HG02759 (cell line): ENCODE data around the gene POLR2L.

Experiments used
- ATAC-seq: cut with Tn5 transposase; IDR thresholded peaks from one replicate; pipeline ENCODE4 v1.9.1; 2021; ENCODE audit warnings: mild to moderate bottlenecking, moderate library complexity; ENCODE audit not compliant: unreplicated experiment

Gene POLR2L

GRCh38 chr11:842370-843002 lies at the start of gene POLR2L, which contains the start of gene TSPAN4:
TSS of gene POLR2L (minus strand) at chr11:842529. CDS start at chr11:842508, 21 bp downstream.
TSS of gene TSPAN4 (plus strand) at chr11:842852. CDS start at chr11:850305, 7,453 bp downstream.
- peak; percentile 67 for ATAC-seq

GRCh38 chr11:890794-891540 lies 48.6 kb upstream of the POLR2L start:
- ATAC-seq = no peak

- no peak for ATAC-seq
These were observed 47.6 kb upstream of the POLR2L start for GRCh38 chr11:889687-890475.

- no peak for ATAC-seq
These were observed 46.9 kb upstream of the POLR2L start for GRCh38 chr11:889257-889656.

- ATAC-seq = no peak
These were observed 46.2 kb upstream of the POLR2L start for GRCh38 chr11:888310-889212.

- ATAC-seq = no peak
These were observed 45.3 kb upstream of the POLR2L start for GRCh38 chr11:887589-887988.

GRCh38 chr11:886568-886967 lies 44.2 kb upstream of the POLR2L start:
- ATAC-seq = no peak

- no peak for ATAC-seq
These were observed 42.3 kb upstream of the POLR2L start for GRCh38 chr11:884578-885070.

GRCh38 chr11:883527-883926 lies 41.2 kb upstream of the POLR2L start:
- ATAC-seq = no peak

GRCh38 chr11:882596-882995 lies 40.3 kb upstream of the POLR2L start:
- ATAC-seq = no peak

- ATAC-seq = no peak
These were observed 38.1 kb upstream of the POLR2L start for GRCh38 chr11:880447-880846.

GRCh38 chr11:877565-877964 lies 35.2 kb upstream of the POLR2L start:
- ATAC-seq = no peak

GRCh38 chr11:876545-876944 lies 34.2 kb upstream of the POLR2L start:
- no peak for ATAC-seq

- ATAC-seq = no peak
These were observed 33.5 kb upstream of the POLR2L start for GRCh38 chr11:875769-876301.

GRCh38 chr11:875203-875602 lies 32.9 kb upstream of the POLR2L start:
- no peak for ATAC-seq

- no peak for ATAC-seq
These were observed 31.4 kb upstream of the POLR2L start for GRCh38 chr11:873706-874105.

GRCh38 chr11:872799-873198 lies 30.5 kb upstream of the POLR2L start:
- no peak for ATAC-seq

GRCh38 chr11:871472-871871 lies 29.1 kb upstream of the POLR2L start:
- no peak for ATAC-seq

GRCh38 chr11:870418-870817 lies 28.1 kb upstream of the POLR2L start:
- no peak for ATAC-seq

GRCh38 chr11:870127-870413 lies 27.7 kb upstream of the POLR2L start:
- ATAC-seq = no peak
